Limb (tissue), 2 donors: ENCODE data around the gene TRIM49D2.
"Not testable (repeated sequence)": the region's sequence is repeated elsewhere in the genome, so short reads cannot be mapped to it uniquely, and the experiment has no call there.

ENCODE experiments used
- DNase-seq, 2 donors: peaks; one replicate each; pipeline ENCODE4 v3.0.0-alpha.2; 2016; ENCODE audit errors: extremely low spot score in 2 of 2

The TRIM49D2 gene

GRCh38 chr11:89923764-89924163, at the start of gene TRIM49D2:
Gene TRIM49D2, plus strand, starts transcription at chr11:89924064. Its CDS starts 2,698 bp downstream, at chr11:89926762.
- DNase-seq, result not testable (repeated sequence)

GRCh38 chr11:89877511-89877910, 46.4 kb upstream of the TRIM49D2 start:
- not testable (repeated sequence) for DNase-seq

- DNase-seq, result not testable (repeated sequence)
Measured at GRCh38 chr11:89893245-89893644, 30.6 kb upstream of the TRIM49D2 start.

DNA sequence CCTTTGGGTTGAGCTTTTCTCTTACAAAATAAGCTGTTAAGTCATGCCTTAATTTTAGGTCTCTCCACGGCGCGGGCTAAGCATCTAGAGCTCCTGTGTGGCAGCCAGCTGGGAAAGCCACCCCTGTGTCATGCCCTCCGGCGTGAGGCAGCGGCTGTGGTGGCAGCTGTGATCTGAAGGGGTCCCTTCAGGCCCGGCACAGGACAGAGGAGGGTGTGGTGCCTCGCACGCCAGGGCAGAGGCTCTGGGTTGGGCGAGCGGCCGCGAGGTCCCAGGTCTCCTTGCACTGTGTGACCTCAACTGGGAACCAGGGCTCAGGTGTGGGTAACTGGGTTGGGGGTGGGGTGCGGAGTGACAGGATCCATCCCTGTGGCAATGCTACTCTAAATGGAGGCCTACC, 23.1 kb upstream of the TRIM49D2 start:
- DNase-seq, result not testable (repeated sequence)

DNA sequence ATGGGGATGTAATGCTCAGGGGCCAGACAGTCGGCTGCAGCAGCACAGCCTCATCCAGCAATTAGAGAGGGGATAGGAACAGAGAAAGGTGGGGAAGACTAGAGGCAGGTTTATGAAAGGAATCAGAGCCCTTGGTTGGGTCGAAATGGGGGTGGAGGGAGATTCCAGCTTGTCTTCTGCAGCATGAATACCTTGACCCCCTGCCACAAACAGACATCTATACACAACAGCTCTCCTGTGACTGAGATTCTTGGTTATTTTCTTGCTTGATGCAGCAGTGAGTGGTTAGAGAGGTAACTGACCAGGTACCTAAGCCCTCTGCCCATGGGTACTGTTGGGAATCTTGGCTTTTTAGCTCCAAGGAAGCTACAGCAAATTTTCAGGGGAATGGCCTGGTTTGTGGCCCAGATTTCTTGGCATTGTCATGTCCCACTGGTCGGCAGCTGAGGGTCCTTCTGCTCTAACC, 1.6 kb upstream of the TRIM49D2 start, which contains the start of gene TRIM49D1:
Gene TRIM49D1 (minus strand): TSS at position 51 of the 466 bp plus-strand sequence. CDS start 4,535 bp downstream, outside the sequence.
- DNase-seq, result no peak

DNA sequence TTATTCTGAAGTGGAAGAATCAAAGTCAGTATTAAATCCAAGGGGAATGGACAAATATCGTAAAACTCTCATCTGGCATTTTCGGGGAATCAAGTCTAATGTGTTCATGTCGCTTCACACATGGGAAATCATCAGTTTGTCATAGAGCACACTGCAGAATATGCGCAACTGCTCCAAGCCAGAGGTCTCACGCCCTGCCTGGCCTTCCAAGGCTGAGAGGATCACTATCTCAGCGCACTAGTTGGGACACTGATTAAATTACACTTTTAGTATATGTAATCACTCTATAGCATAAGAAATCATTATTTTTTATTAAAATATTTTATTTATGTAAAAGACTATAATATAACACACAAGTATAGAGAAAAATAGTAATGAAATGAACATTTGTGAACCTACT, 37.0 kb downstream of the TRIM49D2 start:
- not testable (repeated sequence) for DNase-seq

GRCh38 chr11:89965737-89966136, 41.9 kb downstream of the TRIM49D2 start, which contains the start of gene TRIM64:
Gene TRIM64, plus strand, starts transcription at chr11:89966037. Its CDS starts 2,467 bp downstream, at chr11:89968504.
- DNase-seq, result not testable (repeated sequence)
